KMS-11 (cell line): ENCODE measurements around the gene SLC26A6.

ENCODE experiments used
- H2AFZ ChIP-seq: fragments of 200-600 bp; sonication (generic); 2 replicates; pipeline ENCODE4 v1.6.1; 2016; ENCODE audit warnings: antibody characterized with exemption, mixed run types, low read depth
- H3K27ac ChIP-seq: fragments of 200-600 bp; sonication (generic); 2 replicates; pipeline ENCODE4 v1.6.1; 2016; ENCODE audit warnings: mild to moderate bottlenecking, mixed run types
- H3K27me3 ChIP-seq: fragments of 200-600 bp; sonication (generic); 2 replicates; pipeline ENCODE4 v1.6.1; 2017; ENCODE audit warnings: mild to moderate bottlenecking, low read depth, mixed run types, moderate library complexity; ENCODE audit not compliant: insufficient read depth
- H3K36me3 ChIP-seq: fragments of 200-600 bp; sonication (generic); 2 replicates; pipeline ENCODE4 v1.6.1; 2017; ENCODE audit warnings: mild to moderate bottlenecking, mixed run types; ENCODE audit not compliant: insufficient read depth
- H3K4me1 ChIP-seq: fragments of 200-600 bp; sonication (generic); 2 replicates; pipeline ENCODE4 v1.6.1; 2016; ENCODE audit warnings: mild to moderate bottlenecking, low read depth, mixed run types; ENCODE audit not compliant: poor library complexity, severe bottlenecking
- H3K4me2 ChIP-seq: fragments of 200-600 bp; sonication (generic); 2 replicates; pipeline ENCODE4 v1.7.0; 2016; ENCODE audit warnings: mild to moderate bottlenecking, mixed run types
- H3K4me3 ChIP-seq: fragments of 200-600 bp; sonication (generic); IDR thresholded peaks from 2 replicates; pipeline ENCODE4 v1.6.1; 2017; ENCODE audit warnings: low read depth, low read length, mixed read lengths; ENCODE audit not compliant: insufficient read depth
- H3K79me2 ChIP-seq: fragments of 200-600 bp; sonication (generic); 2 replicates; pipeline ENCODE4 v1.6.1; 2016; ENCODE audit warnings: low read depth, mixed run types; ENCODE audit not compliant: insufficient read depth
- H3K9ac ChIP-seq: fragments of 200-600 bp; sonication (generic); 2 replicates; pipeline ENCODE4 v1.6.1; 2016; ENCODE audit warnings: mild to moderate bottlenecking, mixed run types
- H4K20me1 ChIP-seq: fragments of 200-600 bp; sonication (generic); 2 replicates; pipeline ENCODE4 v1.6.1; 2016; ENCODE audit warnings: mild to moderate bottlenecking, mixed run types; ENCODE audit not compliant: insufficient read depth
- TF ChIP-seq, protein P1 (sequence below): fragments of 200-600 bp; sonication (generic); conservative IDR thresholded peaks from 2 replicates; pipeline ENCODE4 v1.6.1; 2017; ENCODE audit warnings: low read depth, mild to moderate bottlenecking, antibody characterized with exemption, low read length, moderate library complexity, mixed read lengths

SLC26A6 gene

DNA sequence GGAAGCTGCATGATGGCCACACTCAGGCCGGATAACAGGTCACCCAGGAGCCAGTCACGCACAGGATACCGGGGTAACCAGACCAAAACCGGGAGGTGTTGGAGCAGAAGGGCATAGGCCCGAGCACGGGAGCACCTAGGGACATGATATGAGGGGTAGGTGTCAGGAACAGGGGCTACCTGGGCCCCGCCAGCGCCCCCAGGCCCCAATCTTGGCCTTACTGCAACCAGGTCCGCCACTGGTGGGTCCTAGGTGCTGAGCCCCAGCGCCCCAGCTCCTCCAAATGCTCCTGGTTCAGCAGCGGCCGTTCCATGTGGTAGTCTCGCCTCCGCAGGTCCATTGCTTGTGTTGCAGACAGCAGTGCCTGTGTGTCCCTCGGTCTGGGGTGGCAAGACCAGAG lies 2.0 kb downstream of the SLC26A6 start:
- H3K4me2 ChIP-seq, result no peak overlapping the region
- H3K9ac ChIP-seq, result no peak overlapping the region
- no peak overlapping the region for H3K27ac ChIP-seq
- no peaks in the 10 kb centered on the region for H3K4me1 ChIP-seq
- no peak overlapping the region for H3K4me3 ChIP-seq
- H4K20me1 ChIP-seq, result no peaks in the 10 kb centered on the region
- TF ChIP-seq, protein P1, sequence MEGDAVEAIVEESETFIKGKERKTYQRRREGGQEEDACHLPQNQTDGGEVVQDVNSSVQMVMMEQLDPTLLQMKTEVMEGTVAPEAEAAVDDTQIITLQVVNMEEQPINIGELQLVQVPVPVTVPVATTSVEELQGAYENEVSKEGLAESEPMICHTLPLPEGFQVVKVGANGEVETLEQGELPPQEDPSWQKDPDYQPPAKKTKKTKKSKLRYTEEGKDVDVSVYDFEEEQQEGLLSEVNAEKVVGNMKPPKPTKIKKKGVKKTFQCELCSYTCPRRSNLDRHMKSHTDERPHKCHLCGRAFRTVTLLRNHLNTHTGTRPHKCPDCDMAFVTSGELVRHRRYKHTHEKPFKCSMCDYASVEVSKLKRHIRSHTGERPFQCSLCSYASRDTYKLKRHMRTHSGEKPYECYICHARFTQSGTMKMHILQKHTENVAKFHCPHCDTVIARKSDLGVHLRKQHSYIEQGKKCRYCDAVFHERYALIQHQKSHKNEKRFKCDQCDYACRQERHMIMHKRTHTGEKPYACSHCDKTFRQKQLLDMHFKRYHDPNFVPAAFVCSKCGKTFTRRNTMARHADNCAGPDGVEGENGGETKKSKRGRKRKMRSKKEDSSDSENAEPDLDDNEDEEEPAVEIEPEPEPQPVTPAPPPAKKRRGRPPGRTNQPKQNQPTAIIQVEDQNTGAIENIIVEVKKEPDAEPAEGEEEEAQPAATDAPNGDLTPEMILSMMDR, result no peak
- H3K27me3 ChIP-seq, result no peaks in the 10 kb centered on the region
- H2AFZ ChIP-seq, result no peak overlapping the region
- no peaks in the 10 kb centered on the region for H3K36me3 ChIP-seq
- H3K79me2 ChIP-seq, result no peaks in the 10 kb centered on the region

DNA sequence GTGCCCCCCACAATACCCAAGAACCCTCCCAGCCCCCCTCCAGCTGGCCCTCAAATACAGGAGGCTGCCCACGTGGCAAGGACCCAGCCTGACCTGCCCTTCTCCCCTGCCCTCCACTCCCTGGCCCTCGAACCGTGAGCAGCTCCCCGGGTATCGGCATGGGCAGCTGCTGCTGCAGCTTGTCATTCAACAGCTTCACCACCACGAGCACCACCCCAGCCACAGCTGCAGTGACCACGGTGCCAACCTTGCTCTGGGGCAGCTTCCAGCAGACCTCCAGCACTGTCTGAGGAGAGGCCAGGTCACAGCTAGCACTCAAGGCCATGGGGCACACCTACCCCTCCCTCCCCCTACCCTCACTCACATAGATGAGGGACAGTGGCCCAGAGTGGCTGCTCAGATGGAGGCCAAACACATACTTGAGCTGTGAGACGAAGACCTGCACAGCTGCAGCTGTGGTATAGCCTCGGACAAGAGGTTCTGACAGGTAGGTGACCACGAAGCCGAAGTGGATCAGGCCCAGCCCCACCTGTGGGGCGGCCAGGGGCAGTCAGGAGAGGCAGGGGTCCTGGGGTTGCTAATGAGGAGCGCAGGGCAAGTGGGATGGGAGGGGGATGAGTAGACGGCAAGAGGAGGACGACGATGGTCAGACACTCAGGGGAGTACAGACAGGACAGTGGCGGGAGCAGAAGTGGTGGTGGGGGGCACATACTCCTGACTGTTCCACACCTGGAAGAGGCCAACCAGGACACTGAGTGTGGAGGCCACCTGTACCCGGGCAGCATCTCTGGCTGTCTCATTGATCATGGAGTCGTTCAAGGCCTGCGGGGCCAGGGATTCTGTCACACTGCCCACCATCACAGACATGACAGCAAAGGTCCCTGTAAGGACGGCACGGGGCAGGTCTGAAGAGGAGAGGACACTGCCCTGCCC lies 3.5 kb downstream of the SLC26A6 start:
- H3K4me2 ChIP-seq, result no peak overlapping the region
- H3K27ac ChIP-seq, result no peak overlapping the region
- no peak overlapping the region for H3K4me3 ChIP-seq
- no peak overlapping the region for H3K9ac ChIP-seq
- H3K79me2 ChIP-seq, result no peaks in the 10 kb centered on the region
- no peaks in the 10 kb centered on the region for H3K27me3 ChIP-seq
- no peaks in the 10 kb centered on the region for H3K4me1 ChIP-seq
- H3K36me3 ChIP-seq, result no peaks in the 10 kb centered on the region
- H4K20me1 ChIP-seq, result no peaks in the 10 kb centered on the region
- TF ChIP-seq, protein P1, result no peak
- H2AFZ ChIP-seq, result no peak overlapping the region

DNA sequence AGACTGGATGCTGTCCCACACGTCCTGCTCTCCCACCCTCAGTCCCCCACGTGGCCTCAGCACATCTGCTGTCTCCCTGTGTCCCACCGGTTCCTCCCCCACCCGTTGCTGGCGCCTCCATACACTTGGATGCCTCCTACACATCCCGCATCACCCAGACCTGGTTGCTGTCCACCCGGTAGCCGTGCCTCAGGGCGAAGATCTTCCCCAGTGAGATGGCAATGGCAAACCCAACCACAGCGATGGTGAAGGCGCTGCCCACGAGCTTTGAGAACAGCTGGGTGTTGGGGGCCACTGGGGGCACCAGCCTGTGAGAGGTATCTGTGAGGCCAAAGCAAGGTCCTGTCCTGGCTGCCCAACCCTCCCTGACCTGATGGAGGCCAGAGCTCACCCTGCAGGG lies 4.4 kb downstream of the SLC26A6 start:
- H3K4me2 ChIP-seq, result no peak overlapping the region
- H3K79me2 ChIP-seq, result no peaks in the 10 kb centered on the region
- H3K4me3 ChIP-seq, result no peak overlapping the region
- no peak overlapping the region for H2AFZ ChIP-seq
- no peak overlapping the region for H3K9ac ChIP-seq
- no peaks in the 10 kb centered on the region for H3K4me1 ChIP-seq
- no peaks in the 10 kb centered on the region for H3K27me3 ChIP-seq
- H4K20me1 ChIP-seq, result no peaks in the 10 kb centered on the region
- H3K27ac ChIP-seq, result no peak overlapping the region
- no peaks in the 10 kb centered on the region for H3K36me3 ChIP-seq
- TF ChIP-seq, protein P1, result no peak

DNA sequence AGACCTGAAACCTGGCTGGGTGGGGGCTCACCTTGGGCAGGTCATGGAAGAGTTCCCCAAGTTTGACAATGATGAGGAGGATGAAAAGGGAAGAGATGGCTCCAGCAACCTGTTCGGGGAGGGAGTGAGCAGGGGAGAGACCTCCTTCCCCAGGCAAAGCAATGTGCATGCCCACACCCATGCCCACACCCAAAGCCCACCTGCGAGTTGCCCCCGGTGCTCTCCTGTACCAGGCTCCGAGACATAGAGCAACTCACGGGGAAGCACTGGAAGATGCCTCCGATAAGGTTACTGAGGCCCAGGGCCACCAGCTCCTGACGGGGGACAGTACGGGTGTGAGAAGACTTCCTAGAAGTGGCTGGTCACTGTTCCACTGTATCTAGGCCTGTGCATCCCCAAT lies 4.9 kb downstream of the SLC26A6 start:
- Histone ChIP-seq H4K20me1 (no peaks in the 10 kb centered on the region), H2AFZ (no peak overlapping the region), H3K4me2 (no peak overlapping the region), H3K4me3 (no peak overlapping the region), H3K9ac (no peak overlapping the region), H3K79me2 (no peaks in the 10 kb centered on the region), H3K4me1 (no peaks in the 10 kb centered on the region), H3K27ac (no peak overlapping the region), H3K36me3 (no peaks in the 10 kb centered on the region), H3K27me3 (no peaks in the 10 kb centered on the region)
- TF ChIP-seq, protein P1, result no peak
